ENCODE measurements around the gene MYO16. TPM values are rescaled to one million over a fixed set of nuclear protein-coding genes. Genes with fewer than 3 reads are reported as not detected.

Gene MYO16
- polyA plus RNA-seq, 1 donor: 0.50 TPM

- DNase-seq: no peak
These were observed 525.1 kb downstream of the MYO16 start for GRCh38 chr13:109154546-109154945.

GRCh38 chr13:109154966-109155761, 525.8 kb downstream of the MYO16 start:
- no peak for DNase-seq

GRCh38 chr13:109156181-109156935, 526.9 kb downstream of the MYO16 start:
- no peak for DNase-seq

GRCh38 chr13:109157275-109157674, 527.9 kb downstream of the MYO16 start:
- no peak for DNase-seq

GRCh38 chr13:109158383-109158782, 529.0 kb downstream of the MYO16 start:
- no peak for DNase-seq

GRCh38 chr13:109159650-109160309, 530.4 kb downstream of the MYO16 start:
- DNase-seq: no peak

- DNase-seq: no peak
These were observed 530.9 kb downstream of the MYO16 start for GRCh38 chr13:109160357-109160756.

GRCh38 chr13:109160887-109161669, 531.7 kb downstream of the MYO16 start:
- DNase-seq: no peak

GRCh38 chr13:109162248-109163036, 533.0 kb downstream of the MYO16 start:
- DNase-seq: no peak

- no peak for DNase-seq
These were observed 533.6 kb downstream of the MYO16 start for GRCh38 chr13:109163037-109163379.

GRCh38 chr13:109165417-109165904, 536.0 kb downstream of the MYO16 start:
- DNase-seq: no peak

- no peak for DNase-seq
These were observed 537.4 kb downstream of the MYO16 start for GRCh38 chr13:109166804-109167203.

- DNase-seq: no peak
These were observed 542.7 kb downstream of the MYO16 start for GRCh38 chr13:109172136-109172535.

GRCh38 chr13:109175666-109176065, 546.3 kb downstream of the MYO16 start:
- DNase-seq: no peak

- DNase-seq: no peak
These were observed 551.6 kb downstream of the MYO16 start for GRCh38 chr13:109180905-109181425.

- no peak for DNase-seq
These were observed 553.5 kb downstream of the MYO16 start for GRCh38 chr13:109182777-109183465.

GRCh38 chr13:109191413-109191812, 562.0 kb downstream of the MYO16 start:
- DNase-seq: no peak

GRCh38 chr13:109192306-109192705, 562.9 kb downstream of the MYO16 start:
- no peak for DNase-seq

GRCh38 chr13:109196948-109197347, 567.5 kb downstream of the MYO16 start:
- no peak for DNase-seq

GRCh38 chr13:109198585-109198984, 569.2 kb downstream of the MYO16 start:
- DNase-seq: no peak
